GM18861 (cell line): Measurements from ENCODE around the gene BCL2.
"Not testable (repeated sequence)": the region's sequence is repeated elsewhere in the genome, so short reads cannot be mapped to it uniquely, and the experiment has no call there.

Experiments
- ATAC-seq: cut with Tn5 transposase; IDR thresholded peaks from one replicate; pipeline ENCODE4 v1.9.1; 2021; ENCODE audit not compliant: unreplicated experiment

Gene BCL2

GRCh38 chr18:63319383-63320122 is at the start of gene BCL2:
TSS of gene BCL2 (minus strand) at chr18:63319769.
- ATAC-seq: peak; percentile 2

GRCh38 chr18:63368611-63369010 is 49.0 kb upstream of the BCL2 start:
- ATAC-seq: no peak

- peak; percentile 75 for ATAC-seq
Observed at GRCh38 chr18:63367053-63367953, 47.7 kb upstream of the BCL2 start, which contains the start of gene KDSR. TSS of gene KDSR (minus strand) at chr18:63367206. CDS start at chr18:63367118, 88 bp downstream.

- ATAC-seq: peak; percentile 15
Observed at GRCh38 chr18:63366213-63367052, 46.9 kb upstream of the BCL2 start.

GRCh38 chr18:63365876-63366212 is 46.3 kb upstream of the BCL2 start:
- no peak for ATAC-seq

- no peak for ATAC-seq
Observed at GRCh38 chr18:63363951-63364350, 44.4 kb upstream of the BCL2 start.

GRCh38 chr18:63363420-63363819 is 43.9 kb upstream of the BCL2 start:
- ATAC-seq: not testable (repeated sequence)

- no peak for ATAC-seq
Observed at GRCh38 chr18:63356272-63356896, 36.8 kb upstream of the BCL2 start.

- ATAC-seq: no peak
Observed at GRCh38 chr18:63350230-63350629, 30.7 kb upstream of the BCL2 start.

- ATAC-seq: no peak
Observed at GRCh38 chr18:63348508-63349136, 29.1 kb upstream of the BCL2 start.

- no peak for ATAC-seq
Observed at GRCh38 chr18:63346480-63347183, 27.1 kb upstream of the BCL2 start.

- ATAC-seq: no peak
Observed at GRCh38 chr18:63346031-63346430, 26.5 kb upstream of the BCL2 start.

- no peak for ATAC-seq
Observed at GRCh38 chr18:63344918-63345317, 25.3 kb upstream of the BCL2 start.

GRCh38 chr18:63344263-63344662 is 24.7 kb upstream of the BCL2 start:
- ATAC-seq: no peak

- no peak for ATAC-seq
Observed at GRCh38 chr18:63342206-63342605, 22.6 kb upstream of the BCL2 start.

GRCh38 chr18:63339920-63340484 is 20.4 kb upstream of the BCL2 start:
- no peak for ATAC-seq

GRCh38 chr18:63336366-63337099 is 17.0 kb upstream of the BCL2 start:
- ATAC-seq: no peak

- no peak for ATAC-seq
Observed at GRCh38 chr18:63331105-63331504, 11.5 kb upstream of the BCL2 start.
